ENCODE measurements around the gene XRCC3. TPM values are rescaled to one million over a fixed set of nuclear protein-coding genes. Genes with fewer than 3 reads are reported as not detected.
"Not testable (repeated sequence)": the region's sequence is repeated elsewhere in the genome, so short reads cannot be mapped to it uniquely, and the experiment has no call there.

XRCC3 gene
- total RNA-seq, 1 experiment from 2014 or later = 77.9 TPM

DNA sequence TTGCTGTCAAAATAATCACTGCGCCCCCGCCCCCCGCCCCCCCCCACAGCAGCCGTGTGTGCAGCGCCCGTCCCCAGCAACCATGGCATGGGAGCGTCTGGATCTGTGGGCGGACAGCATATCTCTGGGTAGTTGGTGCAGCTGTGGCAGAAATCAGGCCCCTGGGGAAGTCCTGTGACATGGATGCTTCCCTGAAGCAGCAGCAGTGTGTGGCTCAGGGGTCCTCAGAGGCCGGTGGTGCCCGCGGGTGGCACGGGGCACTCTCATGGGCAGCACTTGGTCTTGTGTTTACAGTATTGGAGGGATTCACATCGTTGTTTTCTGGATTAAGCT lies 19.2 kb downstream of the XRCC3 start:
- DNase-seq (ENCODE audit: low read depth) = no peak

DNA sequence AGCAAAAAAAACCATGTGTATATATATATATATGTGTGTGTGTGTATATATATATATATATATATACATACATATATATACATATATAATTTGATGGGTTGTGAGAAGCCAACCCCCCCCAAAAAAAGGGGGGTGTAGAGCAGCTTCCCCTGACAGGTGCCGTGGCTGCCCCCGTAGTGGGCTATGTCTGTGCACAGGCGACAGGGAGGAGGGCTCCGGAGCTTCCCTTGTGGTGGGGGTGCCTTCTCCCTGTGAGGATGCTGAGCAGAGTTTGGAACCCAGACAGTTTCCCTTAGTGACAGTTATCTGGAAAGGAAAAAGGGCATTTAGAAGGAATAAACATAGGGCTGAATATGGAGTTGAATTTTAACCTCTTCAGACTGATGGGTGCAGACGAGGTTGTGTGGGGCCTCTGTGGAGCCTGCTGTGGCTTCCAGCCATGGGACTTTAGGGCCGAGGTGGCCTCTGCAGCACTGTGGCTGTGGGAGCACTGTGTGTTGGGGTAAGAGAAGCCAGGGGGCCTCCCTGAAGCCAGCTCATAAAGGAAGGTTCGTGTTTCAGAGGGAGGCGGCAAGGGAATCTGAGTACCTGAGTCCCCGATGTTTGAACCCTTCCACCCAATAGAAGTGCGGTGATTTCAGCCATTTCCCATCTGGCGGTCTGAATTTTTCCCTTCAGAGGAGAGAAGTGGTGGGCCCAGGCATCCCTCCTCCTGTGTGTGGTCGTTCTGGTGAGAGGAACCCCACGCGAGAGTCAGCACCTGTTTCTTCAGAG lies 19.8 kb downstream of the XRCC3 start:
- no peak for DNase-seq (ENCODE audit: low read depth)

DNA sequence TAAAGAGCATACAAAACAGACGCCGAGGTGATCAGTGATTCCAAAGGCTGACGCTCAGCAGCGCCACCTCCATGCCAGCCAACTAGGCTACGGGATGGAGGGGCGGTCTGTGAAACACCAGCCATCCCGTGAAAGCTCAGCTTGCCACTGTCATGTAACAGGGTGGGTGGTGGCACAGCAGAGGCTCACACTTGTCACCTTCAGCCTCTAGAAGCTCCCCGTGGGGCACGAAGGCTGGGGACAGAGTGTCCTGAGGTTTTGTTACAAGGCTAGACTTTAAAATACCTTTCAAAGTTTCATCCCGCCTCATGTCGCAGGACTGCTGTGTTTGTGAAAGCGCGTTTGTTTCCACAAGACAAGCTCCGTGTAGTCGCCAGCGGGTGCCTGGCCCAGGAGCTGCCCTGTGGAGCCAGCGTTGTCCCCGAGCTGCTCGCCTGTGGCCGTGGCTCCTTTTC lies 20.7 kb downstream of the XRCC3 start:
- no peak for DNase-seq (ENCODE audit: low read depth)

DNA sequence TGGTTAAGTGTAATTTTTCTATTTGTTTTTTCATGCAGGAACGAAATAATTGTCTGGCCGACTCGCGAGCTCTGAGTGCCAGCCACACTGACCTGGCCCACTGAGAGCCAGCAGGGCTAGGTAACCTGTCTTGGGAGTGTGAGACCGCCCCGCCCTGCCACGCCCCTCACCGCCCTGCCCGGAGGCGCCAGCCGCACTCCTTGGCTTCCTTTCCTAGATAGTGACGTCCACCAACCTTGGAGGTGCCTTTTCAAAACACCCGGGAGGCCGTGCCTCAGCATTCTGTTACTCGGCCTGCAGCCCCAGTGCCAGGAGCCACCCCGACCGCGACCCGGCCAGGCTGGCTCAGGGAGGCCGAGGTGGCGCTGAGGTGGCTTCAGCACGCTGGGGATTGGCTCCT lies 21.7 kb downstream of the XRCC3 start:
- DNase-seq (ENCODE audit: low read depth) = no peak

DNA sequence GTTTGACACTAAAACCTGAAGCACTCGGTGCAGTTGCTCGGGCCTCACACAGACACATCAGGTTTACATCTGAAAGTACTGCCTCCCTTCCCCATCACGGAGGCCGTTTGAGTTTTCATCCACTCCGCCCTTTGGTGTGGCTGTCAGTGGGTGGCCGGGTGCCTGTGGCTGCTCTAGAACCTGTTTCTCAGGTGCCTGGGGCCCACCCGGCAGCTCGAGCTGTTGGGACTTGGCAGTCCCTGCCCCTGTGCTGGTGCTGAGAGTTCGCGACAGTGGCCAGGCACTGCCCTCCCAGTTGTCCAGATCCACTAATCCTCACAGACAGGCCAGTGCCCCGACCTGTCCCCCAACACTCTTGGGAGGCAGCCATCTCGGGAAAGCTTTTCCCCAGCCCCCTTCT lies 22.4 kb downstream of the XRCC3 start:
- no peak for DNase-seq (ENCODE audit: low read depth)

DNA sequence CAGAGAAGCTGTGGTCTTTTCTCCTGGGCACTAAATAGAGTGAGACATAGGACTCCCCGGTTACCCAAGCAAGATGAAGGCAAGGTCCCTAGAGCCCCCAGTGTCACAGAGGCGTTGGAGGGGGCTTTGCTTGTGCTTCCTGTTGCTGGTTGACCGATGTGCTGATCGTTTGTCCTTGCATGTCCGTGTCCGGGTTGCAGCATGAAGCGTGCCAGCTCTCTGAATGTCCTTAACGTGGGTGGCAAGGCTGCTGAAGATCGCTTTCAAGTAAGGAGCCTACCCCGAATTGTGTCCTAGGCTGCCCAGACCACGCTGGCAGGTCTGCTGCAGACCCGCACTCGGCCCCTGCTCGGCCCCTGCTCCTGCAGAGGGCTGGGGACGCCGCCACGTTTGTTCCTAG lies 23.1 kb downstream of the XRCC3 start:
- no peak for DNase-seq (ENCODE audit: low read depth)

DNA sequence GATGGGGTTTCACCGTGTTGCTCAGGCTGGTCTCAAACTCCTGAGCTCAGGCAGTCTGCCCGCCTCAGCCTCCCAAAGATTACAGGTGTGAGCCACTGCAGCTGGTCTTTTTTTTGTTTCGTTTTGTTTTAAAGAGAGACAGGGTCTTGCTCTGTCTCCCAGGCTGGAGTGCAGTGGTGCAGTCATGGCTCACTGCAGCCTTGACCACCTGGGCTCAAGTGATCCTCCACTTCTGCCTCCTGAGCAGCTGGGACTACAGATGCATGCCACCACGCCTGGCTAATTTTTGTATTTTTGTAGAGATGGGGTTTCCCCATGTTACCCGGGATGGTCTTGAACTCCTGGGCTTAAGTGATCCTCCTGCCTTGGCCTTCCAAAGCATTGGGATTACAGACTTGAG lies 23.6 kb downstream of the XRCC3 start:
- DNase-seq (ENCODE audit: low read depth) = not testable (repeated sequence)

DNA sequence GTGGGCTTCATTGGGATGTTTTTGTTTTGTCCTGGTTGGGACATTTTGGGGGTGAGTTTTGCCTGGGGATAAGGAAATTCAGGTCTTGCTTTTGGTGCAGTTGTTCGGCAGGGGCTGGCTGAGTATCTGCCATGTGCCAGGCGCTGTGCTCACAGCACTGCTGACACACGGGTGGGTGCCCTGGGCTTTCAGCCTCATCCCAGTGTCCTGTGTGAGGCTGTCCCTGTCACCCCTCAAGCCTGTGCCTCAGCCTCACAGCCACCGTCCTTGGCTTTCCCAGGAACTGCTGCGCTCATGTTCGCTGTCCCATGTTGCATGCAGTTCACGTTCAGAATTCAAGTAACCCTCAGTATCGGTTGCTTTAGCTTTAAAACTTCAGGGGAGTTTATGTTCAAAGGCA lies 24.9 kb downstream of the XRCC3 start:
- DNase-seq (ENCODE audit: low read depth) = no peak

DNA sequence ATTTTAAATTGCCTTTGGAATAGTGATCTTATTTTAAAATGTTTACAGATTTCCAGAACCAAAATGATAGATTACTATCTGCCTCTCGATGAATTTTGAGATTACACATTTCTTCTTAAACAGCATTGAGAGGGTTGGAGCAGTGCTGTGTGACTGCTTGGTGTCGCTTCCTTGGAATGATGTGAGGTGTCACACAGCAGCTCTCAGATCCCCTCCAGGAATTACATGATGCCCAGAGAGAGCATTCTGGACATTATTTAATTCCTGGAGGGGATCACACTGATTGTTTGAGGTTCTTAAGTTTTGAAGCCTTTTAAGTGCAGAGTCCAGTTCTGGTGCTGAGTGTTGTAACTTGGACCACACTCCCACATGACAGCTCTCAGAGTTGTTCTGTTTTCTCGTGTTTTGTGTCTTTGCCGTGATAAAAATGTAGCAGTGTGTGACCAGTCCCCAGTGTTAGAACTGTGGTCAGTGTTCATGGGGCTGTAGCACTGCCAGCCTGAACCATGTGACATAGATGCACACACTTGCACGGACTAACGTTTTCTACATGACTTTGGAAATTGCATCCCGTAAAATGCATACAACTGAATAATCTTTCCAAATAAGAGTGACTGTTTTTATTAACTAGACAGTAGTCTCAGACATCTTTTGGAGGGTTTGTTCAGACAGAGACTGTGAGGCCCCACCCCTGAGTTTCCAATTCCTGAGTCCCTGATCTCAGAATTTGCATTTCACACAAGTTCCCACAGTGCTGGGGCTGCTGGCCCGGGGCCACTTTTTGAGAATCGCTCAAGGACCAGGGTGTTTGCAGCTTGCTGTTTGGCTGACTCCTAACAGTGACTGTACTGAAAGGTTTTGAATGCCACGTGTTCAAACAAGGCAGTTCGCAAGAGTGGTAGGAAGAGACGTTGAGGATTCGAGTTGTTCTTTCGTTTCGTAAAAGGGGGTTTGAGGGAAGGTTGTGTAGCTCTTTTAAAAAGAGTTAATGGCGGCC lies 26.0 kb downstream of the XRCC3 start:
- no peak for DNase-seq (ENCODE audit: low read depth)

DNA sequence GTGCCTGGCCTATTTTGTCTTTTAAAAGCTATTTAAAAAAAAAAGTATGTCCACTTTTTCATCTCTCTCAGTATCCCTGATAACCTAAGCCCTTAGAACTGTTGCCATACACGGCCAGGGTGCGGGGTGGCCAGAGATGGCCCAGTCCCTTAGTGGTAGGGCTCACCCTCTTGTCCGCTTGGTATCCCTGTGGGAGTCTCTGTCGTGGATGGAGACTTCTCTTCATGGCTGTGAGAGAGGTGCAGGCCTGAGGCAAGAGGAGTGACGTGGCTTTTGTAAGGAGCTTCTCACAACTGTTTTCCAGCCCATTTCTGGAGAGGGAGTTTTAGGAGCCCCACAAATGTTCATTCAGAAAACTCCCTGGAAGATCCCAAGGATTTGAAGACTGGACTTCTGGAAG lies 26.8 kb downstream of the XRCC3 start:
- no peak for DNase-seq (ENCODE audit: low read depth)

DNA sequence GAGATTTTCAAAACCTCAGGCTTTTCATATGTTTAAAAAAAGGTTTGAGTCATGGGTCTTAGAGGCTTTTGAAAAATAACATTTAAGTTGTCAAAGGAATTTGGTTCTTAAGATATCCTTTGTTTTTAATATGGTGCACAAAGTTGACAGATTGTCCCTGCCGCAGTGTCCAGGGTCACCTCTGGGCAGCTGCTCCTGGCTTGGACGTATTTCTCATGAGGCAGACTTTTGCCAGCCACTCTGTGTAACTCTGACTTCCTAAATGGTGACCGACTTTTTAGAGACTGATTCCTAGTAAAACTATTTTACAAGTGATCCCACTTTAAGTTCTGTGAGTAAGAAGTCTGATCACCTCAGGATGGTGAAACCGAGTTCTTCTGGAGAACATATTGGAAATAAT lies 27.5 kb downstream of the XRCC3 start:
- no peak for DNase-seq (ENCODE audit: low read depth)

DNA sequence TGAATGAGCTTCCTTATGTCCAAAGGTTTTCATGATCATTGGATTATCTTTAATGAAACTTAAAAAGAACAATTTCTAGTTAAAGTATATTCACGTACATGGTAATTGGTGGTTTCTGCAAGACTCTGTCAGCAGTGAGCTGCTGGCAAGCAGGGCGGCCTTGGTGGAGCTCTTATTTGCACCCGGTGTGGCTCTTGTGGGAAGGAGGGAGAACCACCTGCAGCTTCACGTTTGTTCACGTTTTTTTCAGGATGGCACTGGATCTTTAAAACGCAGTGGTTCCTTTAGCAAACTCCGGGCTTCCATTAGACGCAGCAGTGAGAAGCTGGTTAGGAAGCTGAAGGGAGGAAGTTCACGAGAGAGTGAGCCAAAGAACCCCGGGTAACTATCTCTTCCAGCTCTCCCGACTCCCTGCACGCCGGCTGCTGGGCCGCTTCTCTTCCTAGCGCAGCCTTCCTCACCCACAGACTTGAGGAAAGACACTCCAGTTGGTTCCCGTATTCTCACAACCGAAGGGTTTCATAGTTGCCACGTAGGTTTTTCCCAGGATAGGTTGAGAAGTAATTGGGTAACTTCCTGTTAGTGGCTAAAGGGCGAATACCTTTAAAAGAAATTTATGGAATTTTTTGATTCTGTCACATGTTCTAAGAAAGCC lies 28.3 kb downstream of the XRCC3 start:
- no peak for DNase-seq (ENCODE audit: low read depth)

DNA sequence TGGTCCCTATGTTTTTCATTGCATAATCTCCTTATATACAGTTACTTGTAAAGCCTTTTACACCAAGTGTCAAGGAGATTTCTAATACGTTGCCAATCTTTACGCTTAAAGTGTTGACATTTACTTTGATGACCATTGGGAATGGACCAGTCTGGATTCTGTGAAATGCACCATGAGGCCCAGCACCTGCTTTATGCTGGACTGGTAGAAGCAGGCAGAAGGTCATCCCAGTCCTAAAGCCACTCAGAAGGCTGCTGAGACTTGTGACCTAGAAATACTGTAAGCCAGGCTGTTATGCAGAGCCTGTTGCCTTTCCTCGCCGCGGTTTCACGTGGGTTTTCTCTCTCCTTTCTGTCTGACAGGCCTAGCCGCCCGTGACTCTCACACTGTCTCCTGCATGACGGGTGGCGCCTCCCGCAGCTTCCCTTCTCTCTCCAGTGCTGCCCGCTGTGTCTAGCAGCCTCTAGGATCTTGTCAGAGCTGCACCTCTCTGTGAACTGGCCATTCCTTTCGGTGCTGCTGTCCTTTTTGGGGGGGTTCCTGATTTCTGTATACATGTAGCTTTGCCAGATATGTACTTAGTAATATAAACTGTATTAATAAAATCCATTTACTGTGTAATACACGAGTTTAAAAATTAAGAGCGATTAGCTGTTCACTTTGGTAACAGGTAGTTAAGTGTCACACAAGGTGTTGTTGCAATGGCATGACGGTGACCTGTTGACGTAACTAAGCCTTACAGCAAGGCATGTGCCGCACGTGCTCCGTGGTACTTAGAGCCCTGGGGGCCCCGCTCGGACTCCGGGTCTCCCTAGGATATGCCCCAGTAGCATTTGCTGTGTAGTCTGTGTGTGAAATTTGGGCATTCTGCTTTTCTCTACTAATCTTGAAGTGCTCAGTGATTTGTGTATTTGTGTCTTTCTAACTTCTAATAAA lies 29.7 kb downstream of the XRCC3 start:
- DNase-seq (ENCODE audit: low read depth) = no peak

DNA sequence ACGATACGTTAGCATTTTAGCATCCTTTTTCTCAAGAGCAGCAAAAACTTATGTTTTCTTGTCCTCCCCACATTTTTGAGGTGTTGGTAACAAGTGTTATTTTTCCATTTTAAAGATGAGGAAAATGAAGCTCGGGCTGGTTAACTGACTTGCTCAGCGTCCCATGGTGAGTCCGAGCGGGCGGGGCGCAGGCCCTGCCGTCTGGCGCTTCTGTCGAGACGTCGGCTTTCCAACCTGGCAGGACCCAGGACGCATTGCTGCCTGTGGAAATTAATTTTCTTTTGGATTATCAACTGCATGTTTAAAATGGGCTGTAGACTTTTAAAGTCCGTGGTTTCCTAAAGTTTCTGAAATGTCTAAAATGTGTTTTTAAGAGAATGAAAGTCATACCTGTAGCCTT lies 30.4 kb downstream of the XRCC3 start:
- DNase-seq (ENCODE audit: low read depth) = no peak

DNA sequence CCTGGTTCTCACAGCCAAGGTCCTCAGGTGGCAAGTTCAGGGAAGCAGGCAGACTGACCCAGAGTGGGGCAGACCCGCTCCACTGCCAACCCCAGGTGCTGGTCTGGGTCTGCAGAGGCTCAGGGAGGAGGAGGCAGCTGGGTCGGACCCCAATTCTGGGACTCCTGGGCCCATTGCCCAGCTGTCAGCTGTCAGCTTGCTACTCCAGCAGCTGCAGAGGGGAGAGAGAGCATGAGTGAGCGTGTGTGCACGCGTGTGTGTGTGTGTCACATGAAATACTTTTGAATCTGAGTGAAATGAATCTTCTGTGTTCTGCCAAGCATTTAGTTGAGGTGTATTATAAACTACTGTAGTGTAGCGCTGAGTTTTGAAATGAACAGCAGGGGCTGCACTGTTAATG lies 30.8 kb downstream of the XRCC3 start:
- no peak for DNase-seq (ENCODE audit: low read depth)

DNA sequence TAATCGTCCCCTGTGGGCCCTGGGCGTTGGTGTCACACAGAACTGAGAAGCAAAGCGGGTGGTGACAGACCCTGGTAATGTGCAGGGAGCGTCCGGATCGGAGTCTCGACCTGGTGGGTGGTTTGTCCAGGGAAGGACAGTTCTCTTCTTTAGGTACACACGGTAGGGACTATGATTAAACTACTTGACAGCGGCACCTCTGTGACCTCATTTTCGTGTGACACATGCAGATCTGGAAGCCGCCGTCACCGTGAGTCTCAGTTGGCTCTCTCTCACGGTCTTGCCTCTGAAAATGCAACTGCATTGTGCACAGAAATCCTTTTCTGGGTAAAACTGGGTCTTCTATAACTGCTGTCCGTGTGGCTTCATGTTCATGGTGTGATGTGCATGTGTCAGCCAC lies 32.1 kb downstream of the XRCC3 start:
- no peak for DNase-seq (ENCODE audit: low read depth)

DNA sequence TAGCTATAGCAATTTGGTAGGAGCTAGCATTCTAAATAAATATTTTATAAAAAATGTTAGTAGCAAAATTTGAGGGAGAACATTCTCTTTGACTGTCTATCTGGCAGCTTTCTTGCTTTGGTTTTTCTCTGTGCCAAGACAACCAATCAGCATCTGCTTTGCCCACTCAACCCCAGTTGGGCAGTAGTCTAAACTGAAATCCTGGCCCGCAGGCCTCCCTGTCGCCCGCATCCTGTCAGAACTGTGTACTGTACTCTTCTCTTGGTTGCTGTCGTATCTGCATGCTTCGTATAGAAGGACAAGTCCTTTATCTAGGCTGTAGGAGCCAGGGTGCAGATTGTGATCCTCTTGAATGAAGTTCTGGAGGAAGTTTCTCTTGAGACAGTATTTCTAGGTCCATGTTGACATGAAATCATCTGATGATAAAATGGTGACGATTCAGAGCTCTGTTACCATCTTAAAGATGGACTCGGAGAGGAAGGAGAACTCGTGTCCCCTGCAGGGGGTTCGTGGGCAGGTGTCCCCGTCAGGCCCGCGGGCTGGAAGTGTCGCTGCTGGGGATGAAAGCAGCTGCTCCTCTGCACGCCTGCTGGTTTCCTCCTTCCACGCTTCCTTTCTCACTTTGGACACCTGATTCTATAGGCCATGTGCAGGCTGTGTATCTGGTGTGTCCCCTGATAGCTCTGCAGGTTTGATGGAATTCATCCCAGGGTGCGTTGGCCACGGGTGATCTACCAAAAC lies 34.6 kb downstream of the XRCC3 start:
- no peak for DNase-seq (ENCODE audit: low read depth)

DNA sequence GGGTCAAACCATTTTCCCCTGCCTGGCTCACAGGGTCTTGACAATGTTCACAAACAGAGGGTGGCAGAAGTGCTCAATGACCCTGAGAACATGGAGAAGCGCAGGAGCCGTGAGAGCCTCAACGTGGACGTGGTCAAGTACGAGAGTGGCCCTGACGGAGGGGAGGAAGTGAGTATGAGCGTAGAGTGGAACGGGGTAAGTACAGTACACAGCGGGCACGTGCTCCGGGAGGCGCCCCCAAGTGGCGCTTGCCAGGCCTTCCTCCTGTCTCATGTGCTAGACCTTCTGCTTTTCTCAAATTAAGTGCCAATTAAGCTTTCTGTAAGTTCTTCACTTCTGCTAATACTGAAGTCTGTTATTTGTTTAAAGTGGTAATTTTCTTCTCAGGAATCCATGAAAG lies 35.9 kb downstream of the XRCC3 start:
- DNase-seq (ENCODE audit: low read depth) = no peak

DNA sequence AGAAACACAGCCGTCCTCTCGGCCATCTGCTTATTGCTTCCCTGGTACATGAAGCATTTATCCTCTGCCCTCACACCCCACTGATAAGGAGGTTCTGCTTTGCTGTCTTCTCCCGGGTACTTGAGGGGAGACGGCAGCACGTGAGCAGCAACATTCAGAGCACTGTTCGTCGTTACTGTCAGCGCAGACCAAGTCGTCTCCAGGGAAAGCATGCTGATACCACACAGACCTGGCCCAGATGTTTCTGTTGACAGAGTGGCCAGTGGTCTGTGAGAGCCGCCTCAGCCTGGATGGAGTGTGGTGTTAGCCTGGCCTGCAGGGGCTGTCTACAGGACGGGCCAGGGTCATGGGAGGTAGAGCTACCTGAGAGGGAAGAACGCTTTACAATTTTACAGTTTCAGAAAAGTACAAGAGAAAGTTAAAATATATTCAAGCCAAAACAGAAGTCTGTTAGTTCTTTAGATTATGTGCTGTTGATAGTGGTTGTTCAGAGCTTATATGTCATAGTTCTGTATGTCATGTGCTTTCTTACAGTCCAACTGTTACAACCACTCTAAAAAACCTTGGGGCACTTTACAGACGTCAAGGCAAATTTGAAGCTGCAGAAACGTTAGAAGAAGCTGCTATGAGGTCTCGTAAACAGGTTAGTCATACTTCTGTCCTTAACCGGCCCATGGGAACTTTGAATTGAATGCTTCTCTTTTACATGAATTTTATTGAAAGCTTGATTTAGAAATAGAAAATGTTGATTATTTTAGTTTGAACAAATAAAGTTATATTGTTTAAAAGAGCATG lies 38.2 kb downstream of the XRCC3 start:
- DNase-seq (ENCODE audit: low read depth) = no peak
